ENCODE data around the gene KCNJ16.

KCNJ16 gene

DNA sequence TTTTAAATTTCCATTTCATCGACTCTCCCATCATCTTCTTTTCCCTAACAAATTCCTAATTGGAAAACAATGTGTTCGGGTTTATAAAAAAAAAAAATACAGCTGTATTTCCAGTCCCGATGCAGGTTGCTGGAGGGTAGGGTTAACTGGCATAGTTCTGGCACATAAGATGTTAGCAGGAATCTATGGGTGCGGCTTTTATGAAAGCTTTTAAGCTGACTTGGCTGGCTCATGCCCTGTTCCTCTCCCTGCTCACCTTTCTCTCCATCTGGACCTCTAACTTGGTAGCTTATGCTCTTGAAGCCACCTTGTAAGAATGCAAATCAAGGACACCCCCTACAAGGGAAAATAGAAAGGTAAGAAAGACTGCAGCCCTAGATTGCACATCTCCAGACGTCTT is 61.1 kb downstream of the KCNJ16 start:
- TF ChIP-seq, protein P1, sequence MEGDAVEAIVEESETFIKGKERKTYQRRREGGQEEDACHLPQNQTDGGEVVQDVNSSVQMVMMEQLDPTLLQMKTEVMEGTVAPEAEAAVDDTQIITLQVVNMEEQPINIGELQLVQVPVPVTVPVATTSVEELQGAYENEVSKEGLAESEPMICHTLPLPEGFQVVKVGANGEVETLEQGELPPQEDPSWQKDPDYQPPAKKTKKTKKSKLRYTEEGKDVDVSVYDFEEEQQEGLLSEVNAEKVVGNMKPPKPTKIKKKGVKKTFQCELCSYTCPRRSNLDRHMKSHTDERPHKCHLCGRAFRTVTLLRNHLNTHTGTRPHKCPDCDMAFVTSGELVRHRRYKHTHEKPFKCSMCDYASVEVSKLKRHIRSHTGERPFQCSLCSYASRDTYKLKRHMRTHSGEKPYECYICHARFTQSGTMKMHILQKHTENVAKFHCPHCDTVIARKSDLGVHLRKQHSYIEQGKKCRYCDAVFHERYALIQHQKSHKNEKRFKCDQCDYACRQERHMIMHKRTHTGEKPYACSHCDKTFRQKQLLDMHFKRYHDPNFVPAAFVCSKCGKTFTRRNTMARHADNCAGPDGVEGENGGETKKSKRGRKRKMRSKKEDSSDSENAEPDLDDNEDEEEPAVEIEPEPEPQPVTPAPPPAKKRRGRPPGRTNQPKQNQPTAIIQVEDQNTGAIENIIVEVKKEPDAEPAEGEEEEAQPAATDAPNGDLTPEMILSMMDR (IDR thresholded peaks at IDR 0.05; ENCODE audit: low read depth, low read length) = no peak
- no peak for DNase-seq (ENCODE audit: extremely low read depth, low read depth)

DNA sequence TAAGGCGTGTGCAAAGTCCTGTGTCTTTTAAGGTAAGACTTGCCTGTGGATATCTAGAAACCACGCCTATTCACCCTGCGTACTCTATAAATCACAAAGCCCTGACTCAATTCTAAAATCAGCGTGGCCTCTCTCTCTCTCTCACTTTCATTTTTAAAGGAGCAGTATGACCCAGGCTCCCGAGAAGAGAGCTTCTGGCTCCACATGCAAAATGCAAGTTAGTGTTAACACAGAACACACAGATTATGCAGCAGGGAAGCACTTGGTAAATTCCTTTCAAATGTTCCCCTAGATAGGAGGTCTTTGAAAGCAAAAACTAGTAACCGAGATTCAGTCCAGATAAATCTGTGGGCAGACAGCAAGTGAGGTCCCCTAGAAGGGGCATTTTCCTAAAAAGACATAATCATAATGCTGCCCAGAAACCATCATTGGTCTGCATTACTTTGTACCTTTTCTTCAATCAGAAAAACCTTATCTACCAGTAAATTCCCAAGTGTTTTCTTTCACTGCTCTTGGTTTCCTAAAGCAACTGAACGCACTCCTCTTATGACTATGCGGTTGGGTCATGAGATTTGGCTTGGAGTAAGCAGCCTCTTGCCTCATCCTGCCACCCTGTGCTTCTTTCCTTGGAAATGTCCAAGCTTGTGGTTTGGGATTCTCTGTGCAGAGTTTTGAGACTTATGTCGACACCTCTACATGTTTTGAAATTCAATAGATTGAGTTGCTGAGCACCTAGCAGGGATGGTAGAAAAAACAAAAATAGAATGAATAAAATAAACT is 62.6 kb downstream of the KCNJ16 start:
- peak; percentile 88 for DNase-seq (ENCODE audit: extremely low read depth, low read depth)
- TF ChIP-seq, protein P1 (IDR thresholded peaks at IDR 0.05; ENCODE audit: low read depth, low read length) = no peak; the same call in 1 of the 2 replicates

DNA sequence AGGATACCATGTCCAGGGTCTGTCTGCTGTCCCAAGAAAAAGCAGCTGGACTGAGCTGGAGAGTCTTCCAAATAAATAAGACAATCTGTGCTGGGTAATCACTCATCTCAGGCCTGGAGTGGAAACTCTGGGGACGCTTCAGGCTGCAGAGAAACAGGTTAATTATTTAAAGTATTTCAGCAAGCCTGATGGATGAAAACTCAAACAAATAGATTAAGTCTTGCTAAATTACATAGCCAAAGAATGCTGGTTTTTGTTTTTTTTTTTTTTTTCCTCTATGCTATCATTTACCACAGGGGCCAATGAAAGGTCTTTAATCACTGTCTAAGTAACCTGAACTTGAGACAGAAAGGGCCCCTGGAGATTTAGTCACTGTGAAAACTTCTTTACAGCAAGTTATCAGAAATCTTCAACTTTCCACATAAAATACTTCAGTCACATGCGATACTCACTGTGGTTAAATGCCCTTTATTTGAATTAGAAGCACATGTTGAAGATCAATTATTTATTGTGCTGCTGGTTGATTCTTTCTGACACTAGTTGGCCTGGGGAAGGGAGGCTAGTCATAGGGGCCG is 63.4 kb downstream of the KCNJ16 start:
- DNase-seq (ENCODE audit: extremely low read depth, low read depth) = peak; percentile 93
- TF ChIP-seq, protein P1 (IDR thresholded peaks at IDR 0.05; ENCODE audit: low read depth, low read length) = no peak

DNA sequence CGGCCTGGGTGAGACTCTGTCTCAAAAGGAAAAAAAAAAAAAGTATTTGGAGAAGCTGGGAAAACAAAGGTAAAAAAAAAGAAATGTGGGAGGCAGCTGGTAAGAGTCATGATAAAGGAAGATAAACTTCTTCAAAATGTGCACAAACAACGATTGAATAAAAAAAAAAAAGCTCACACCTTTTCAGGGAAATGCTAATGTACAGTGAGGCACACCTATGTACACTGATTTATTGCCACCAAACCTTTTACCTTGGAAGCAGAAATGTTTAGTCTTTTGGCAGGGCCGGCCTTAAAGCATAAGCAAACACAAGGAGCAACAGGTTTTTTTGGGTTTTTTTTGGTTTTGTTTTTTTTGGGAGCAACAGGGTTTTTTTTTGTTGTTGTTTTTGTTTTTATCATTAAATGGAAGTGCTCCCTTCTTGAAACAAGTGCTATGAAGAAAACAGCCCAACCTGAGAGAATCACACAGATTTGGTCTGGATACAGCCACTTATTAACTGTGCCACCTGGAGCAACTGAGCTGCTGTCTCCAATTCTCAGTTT is 64.5 kb downstream of the KCNJ16 start:
- TF ChIP-seq, protein P1 (IDR thresholded peaks at IDR 0.05; ENCODE audit: low read depth, low read length) = no peak
- no peak for DNase-seq (ENCODE audit: extremely low read depth, low read depth)

DNA sequence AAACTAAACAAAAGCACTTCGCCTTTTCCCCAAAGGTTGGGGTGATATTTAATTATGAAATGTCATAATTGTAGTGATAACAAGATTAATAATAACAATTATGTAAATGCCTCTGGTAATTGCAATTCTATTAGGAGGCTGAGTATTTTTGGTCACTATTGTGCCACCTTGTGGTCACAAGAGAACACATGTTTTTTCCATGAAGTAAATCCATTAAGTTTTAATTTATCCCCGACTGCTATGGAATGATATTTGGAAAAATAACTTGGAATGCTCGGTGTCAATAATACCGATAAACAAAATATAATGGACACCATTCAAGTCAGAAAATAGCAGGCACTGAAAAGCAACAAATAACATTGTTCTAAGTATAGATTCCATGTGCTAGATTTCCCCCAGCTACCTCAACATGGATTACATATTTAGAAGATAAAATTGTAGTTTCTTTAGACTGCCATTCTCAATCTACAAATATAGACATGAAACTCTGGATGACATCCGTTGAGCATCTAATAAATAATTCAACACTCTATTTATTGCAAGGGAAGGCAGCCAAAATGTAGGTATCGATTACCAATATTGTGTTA is 69.3 kb downstream of the KCNJ16 start:
- TF ChIP-seq, protein P1 (IDR thresholded peaks at IDR 0.05; ENCODE audit: low read depth, low read length) = peak; percentile 50
- no peak for DNase-seq (ENCODE audit: extremely low read depth, low read depth)

DNA sequence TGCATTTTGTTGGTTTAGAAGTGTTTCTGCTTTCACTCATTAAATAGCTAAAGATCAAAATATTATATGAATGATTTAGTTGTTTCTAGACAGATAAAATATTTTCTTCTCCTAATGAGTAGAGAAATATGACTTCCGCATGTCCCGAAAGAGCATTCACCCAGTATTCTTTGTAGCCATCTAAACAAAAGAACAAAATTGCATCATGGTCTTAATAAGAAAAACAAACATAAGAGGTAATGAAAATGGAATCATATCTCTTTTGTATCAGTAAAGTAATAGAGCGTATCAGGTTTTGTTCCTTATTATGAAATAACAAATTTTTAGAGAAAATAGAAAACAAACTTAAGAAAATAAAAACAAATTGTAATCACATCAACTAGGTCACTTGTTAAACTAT is 78.2 kb downstream of the KCNJ16 start:
- DNase-seq (ENCODE audit: extremely low read depth, low read depth) = no peak
- TF ChIP-seq, protein P1 (IDR thresholded peaks at IDR 0.05; ENCODE audit: low read depth, low read length) = no peak

DNA sequence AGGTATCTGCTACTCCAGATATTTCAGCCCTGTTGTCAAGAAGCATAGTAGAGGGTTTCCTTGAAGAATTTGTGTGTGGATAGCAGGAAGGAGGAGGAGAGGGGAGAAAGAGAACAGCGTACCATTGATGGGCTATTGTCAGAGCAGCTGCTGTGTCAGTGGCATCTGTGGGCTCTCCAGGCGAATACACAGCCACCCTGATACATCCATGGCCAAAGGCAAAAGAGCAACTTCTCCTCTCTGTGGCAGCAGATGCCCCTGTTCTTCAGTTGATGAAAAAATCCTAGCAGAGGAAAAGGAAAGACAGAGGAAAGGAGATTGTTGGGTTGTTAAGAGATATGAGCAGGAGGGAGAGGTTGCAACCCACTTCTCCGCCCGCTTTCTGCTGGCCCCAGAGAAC is 82.1 kb downstream of the KCNJ16 start:
- TF ChIP-seq, protein P1 (IDR thresholded peaks at IDR 0.05; ENCODE audit: low read depth, low read length) = no peak
- DNase-seq (ENCODE audit: extremely low read depth, low read depth) = no peak

All from AG09319 (cell line).